ENCODE measurements around the gene RASAL1.
A peak's percentile ranks its signal among the peaks of the same experiment; 100 is the strongest.

The RASAL1 gene

GRCh38 chr12:113077859-113078255, 57.7 kb downstream of the RASAL1 start:
- Histone ChIP-seq H3K9me2 (ENCODE audit: low read depth, low read length) (no peaks in the 10 kb centered on the region), H3K36me3 (ENCODE audit: insufficient read depth, low read length) (peaks cover 69% of the 10 kb centered on the region), H3K27me3 (ENCODE audit: insufficient read depth, low read length) (no peaks in the 10 kb centered on the region), H3F3A (ENCODE audit: insufficient read depth, low read length) (peaks cover 30% of the 10 kb centered on the region), H4K20me1 (ENCODE audit: insufficient read depth, low read length) (no peaks in the 10 kb centered on the region), H3K4me3 (ENCODE audit: low read depth, low read length, poor library complexity, severe bottlenecking) (peak overlapping the region; percentile 48), H3K27ac (ENCODE audit: low read depth, low read length, poor library complexity, severe bottlenecking) (peak overlapping the region; percentile 99), H3K4me2 (ENCODE audit: low read length) (peak overlapping the region; percentile 64), H3K4me1 (ENCODE audit: insufficient read depth, low read length, severe bottlenecking) (peaks cover 99% of the 10 kb centered on the region), H3K9me3 (ENCODE audit: low read length) (no peaks in the 10 kb centered on the region), H3K79me2 (ENCODE audit: insufficient read depth, low read length) (peaks cover 9% of the 10 kb centered on the region), H2AFZ (ENCODE audit: low read length) (no peak overlapping the region), H3K9ac (ENCODE audit: low read length) (peak overlapping the region; percentile 72)
- no peak for TF ChIP-seq CTCF (IDR thresholded peaks at IDR 0.05; ENCODE audit: low read length)
- TF ChIP-seq EZH2 (IDR thresholded peaks at IDR 0.05; ENCODE audit: borderline replicate concordance, low read length), result no peak

- Histone ChIP-seq H3F3A (ENCODE audit: insufficient read depth, low read length) (peaks cover 26% of the 10 kb centered on the region), H3K4me3 (ENCODE audit: low read depth, low read length, poor library complexity, severe bottlenecking) (peak overlapping the region; percentile 46), H3K4me2 (ENCODE audit: low read length) (peak overlapping the region; percentile 64), H3K27ac (ENCODE audit: low read depth, low read length, poor library complexity, severe bottlenecking) (peak overlapping the region; percentile 99), H3K79me2 (ENCODE audit: insufficient read depth, low read length) (peaks cover 9% of the 10 kb centered on the region), H2AFZ (ENCODE audit: low read length) (no peak overlapping the region), H3K27me3 (ENCODE audit: insufficient read depth, low read length) (no peaks in the 10 kb centered on the region), H3K9me3 (ENCODE audit: low read length) (no peaks in the 10 kb centered on the region), H3K4me1 (ENCODE audit: insufficient read depth, low read length, severe bottlenecking) (peaks cover 99% of the 10 kb centered on the region), H3K9ac (ENCODE audit: low read length) (peak overlapping the region; percentile 72), H3K36me3 (ENCODE audit: insufficient read depth, low read length) (peaks cover 67% of the 10 kb centered on the region), H3K9me2 (ENCODE audit: low read depth, low read length) (no peaks in the 10 kb centered on the region), H4K20me1 (ENCODE audit: insufficient read depth, low read length) (no peaks in the 10 kb centered on the region)
- TF ChIP-seq CTCF (IDR thresholded peaks at IDR 0.05; ENCODE audit: low read length), result no peak
- TF ChIP-seq EZH2 (IDR thresholded peaks at IDR 0.05; ENCODE audit: borderline replicate concordance, low read length), result no peak
Measured at GRCh38 chr12:113077057-113077858, 58.3 kb downstream of the RASAL1 start.

GRCh38 chr12:113075137-113075683, 60.4 kb downstream of the RASAL1 start:
- peak overlapping the region; percentile 72 for H3K9ac ChIP-seq (ENCODE audit: low read length)
- peaks cover 67% of the 10 kb centered on the region for H3K36me3 ChIP-seq (ENCODE audit: insufficient read depth, low read length)
- TF ChIP-seq EZH2 (IDR thresholded peaks at IDR 0.05; ENCODE audit: borderline replicate concordance, low read length) (no peak), CTCF (IDR thresholded peaks at IDR 0.05; ENCODE audit: low read length) (no peak)
- H3K4me2 ChIP-seq (ENCODE audit: low read length), result peak overlapping the region; percentile 64
- H3F3A ChIP-seq (ENCODE audit: insufficient read depth, low read length), result peaks cover 26% of the 10 kb centered on the region
- no peaks in the 10 kb centered on the region for H3K9me3 ChIP-seq (ENCODE audit: low read length)
- H3K79me2 ChIP-seq (ENCODE audit: insufficient read depth, low read length), result peaks cover 9% of the 10 kb centered on the region
- H3K4me3 ChIP-seq (ENCODE audit: low read depth, low read length, poor library complexity, severe bottlenecking), result peak overlapping the region; percentile 13
- no peaks in the 10 kb centered on the region for H3K9me2 ChIP-seq (ENCODE audit: low read depth, low read length)
- no peak overlapping the region for H2AFZ ChIP-seq (ENCODE audit: low read length)
- no peaks in the 10 kb centered on the region for H4K20me1 ChIP-seq (ENCODE audit: insufficient read depth, low read length)
- H3K4me1 ChIP-seq (ENCODE audit: insufficient read depth, low read length, severe bottlenecking), result peaks cover 99% of the 10 kb centered on the region
- peak overlapping the region; percentile 99 for H3K27ac ChIP-seq (ENCODE audit: low read depth, low read length, poor library complexity, severe bottlenecking)
- no peaks in the 10 kb centered on the region for H3K27me3 ChIP-seq (ENCODE audit: insufficient read depth, low read length)
